ENCODE data around the gene SLC11A1. TPM values are rescaled to one million over a fixed set of nuclear protein-coding genes. Genes with fewer than 3 reads are reported as not detected.

Gene SLC11A1
- total and polyA plus RNA-seq, 2 experiments from 2014 or later, result 0.31 TPM; not detected in 1

- no peak for TF ChIP-seq POLR2AphosphoS5 (IDR thresholded peaks at IDR 0.05; ENCODE audit: low read depth)
- no peak for TF ChIP-seq NANOG (IDR thresholded peaks at IDR 0.05; ENCODE audit: borderline replicate concordance)
- TF ChIP-seq CREB1 (CRISPR knock-in tag; IDR thresholded peaks at IDR 0.05; ENCODE audit: low read depth), result no peak
- TF ChIP-seq, protein P1, sequence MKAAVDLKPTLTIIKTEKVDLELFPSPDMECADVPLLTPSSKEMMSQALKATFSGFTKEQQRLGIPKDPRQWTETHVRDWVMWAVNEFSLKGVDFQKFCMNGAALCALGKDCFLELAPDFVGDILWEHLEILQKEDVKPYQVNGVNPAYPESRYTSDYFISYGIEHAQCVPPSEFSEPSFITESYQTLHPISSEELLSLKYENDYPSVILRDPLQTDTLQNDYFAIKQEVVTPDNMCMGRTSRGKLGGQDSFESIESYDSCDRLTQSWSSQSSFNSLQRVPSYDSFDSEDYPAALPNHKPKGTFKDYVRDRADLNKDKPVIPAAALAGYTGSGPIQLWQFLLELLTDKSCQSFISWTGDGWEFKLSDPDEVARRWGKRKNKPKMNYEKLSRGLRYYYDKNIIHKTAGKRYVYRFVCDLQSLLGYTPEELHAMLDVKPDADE (IDR thresholded peaks at IDR 0.05), result no peak
- no peak for TF ChIP-seq REST (IDR thresholded peaks at IDR 0.05; ENCODE audit: unreplicated experiment)
- no peak for TF ChIP-seq EZH2phosphoT487 (IDR thresholded peaks at IDR 0.05; ENCODE audit: unreplicated experiment)
- TF ChIP-seq JUNB (IDR thresholded peaks at IDR 0.05; ENCODE audit: unreplicated experiment), result no peak
- TF ChIP-seq ZNF331 (CRISPR knock-in tag; IDR thresholded peaks at IDR 0.05; ENCODE audit: low read depth), result no peak
These were observed 4.0 kb upstream of the SLC11A1 start (continued) for GRCh38 chr2:218378053-218378452.

DNA sequence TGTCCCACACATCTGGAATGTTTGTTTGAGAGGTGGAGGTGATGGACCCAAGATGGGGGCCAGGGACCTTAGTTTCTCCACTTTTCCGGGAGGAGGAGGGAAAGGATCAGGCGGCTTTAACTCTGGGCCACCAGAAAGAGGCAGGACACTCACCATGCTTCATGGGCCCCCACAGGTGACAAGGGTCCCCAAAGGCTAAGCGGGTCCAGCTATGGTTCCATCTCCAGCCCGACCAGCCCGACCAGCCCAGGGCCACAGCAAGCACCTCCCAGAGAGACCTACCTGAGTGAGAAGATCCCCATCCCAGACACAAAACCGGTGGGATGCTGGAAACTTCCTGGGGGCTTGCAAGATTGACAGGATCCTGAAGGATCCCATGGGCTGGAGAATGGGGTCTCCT is 712 bp downstream of the SLC11A1 start:
- Mint-ChIP-seq H3K27me3 (ENCODE audit: insufficient read depth, low read depth, poor library complexity) (peaks cover 20% of the 10 kb centered on the region), H3K4me3 (no peak overlapping the region), H3K4me1 (peaks cover 5% of the 10 kb centered on the region; the same call in 2 of the 3 replicates), H3K27ac (no peak overlapping the region), H3K9me3 (no peaks in the 10 kb centered on the region), H3K36me3 (ENCODE audit: low read depth) (no peaks in the 10 kb centered on the region)
- H3K27me3 ChIP-seq (ENCODE audit: insufficient read depth), result peaks cover 23% of the 10 kb centered on the region
- no peak overlapping the region for H3K27ac ChIP-seq (ENCODE audit: low read depth)
- ATAC-seq (no peak), DNase-seq (ENCODE audit: low spot score) (no peak)
- no peaks in the 10 kb centered on the region for H3K9me2 ChIP-seq (ENCODE audit: insufficient read depth)
- no peaks in the 10 kb centered on the region for H3K36me3 ChIP-seq (ENCODE audit: insufficient read depth)
- no peak overlapping the region for H2AFZ ChIP-seq
- H3K79me2 ChIP-seq (replicated peaks; ENCODE audit: insufficient read depth), result no peaks in the 10 kb centered on the region
- no peaks in the 10 kb centered on the region for H4K20me1 ChIP-seq (replicated peaks; ENCODE audit: insufficient read depth)
- H3K4me1 ChIP-seq (ENCODE audit: insufficient read depth), result peaks cover 6% of the 10 kb centered on the region; the same call in 1 of the 2 replicates
- H3K4me3 ChIP-seq, result no peak overlapping the region
- no peak overlapping the region for H3K4me2 ChIP-seq
- H3F3A ChIP-seq (replicated peaks; ENCODE audit: low read depth), result peaks cover 6% of the 10 kb centered on the region; the same call in 1 of the 2 replicates
- TF ChIP-seq EZH2 (IDR thresholded peaks at IDR 0.05; ENCODE audit: low read depth, unreplicated experiment), result no peak
- TF ChIP-seq CREB1 (CRISPR knock-in tag; IDR thresholded peaks at IDR 0.05; ENCODE audit: low read depth), result no peak
- TF ChIP-seq JUNB (IDR thresholded peaks at IDR 0.05; ENCODE audit: unreplicated experiment), result no peak
- no peak for TF ChIP-seq NANOG (IDR thresholded peaks at IDR 0.05; ENCODE audit: borderline replicate concordance)
- TF ChIP-seq ZNF114 (CRISPR knock-in tag; IDR thresholded peaks at IDR 0.05), result no peak
- TF ChIP-seq, protein P1 (IDR thresholded peaks at IDR 0.05), result no peak
- no peak for TF ChIP-seq EZH2phosphoT487 (IDR thresholded peaks at IDR 0.05; ENCODE audit: unreplicated experiment)
- TF ChIP-seq REST (IDR thresholded peaks at IDR 0.05; ENCODE audit: unreplicated experiment), result no peak

All from GM23338 (cell line).